H9 (cell line): ENCODE data around the gene TRAPPC8. TPM values are rescaled to one million over a fixed set of nuclear protein-coding genes. Genes with fewer than 3 reads are reported as not detected.

Experiments
- DNase-seq: peaks from one replicate; pipeline ENCODE4 v3.0.0-alpha.2; 2017
- H2AFZ ChIP-seq: one replicate; pipeline ENCODE4 v1.6.1; 2013; ENCODE audit warnings: mild to moderate bottlenecking, low read length, control low read depth, moderate library complexity
- H2AK5ac ChIP-seq: 2 replicates; pipeline ENCODE4 v1.6.1; 2013; ENCODE audit warnings: low read length, control low read depth, mixed read lengths; ENCODE audit not compliant: insufficient read length
- H2BK120ac ChIP-seq: one replicate; pipeline ENCODE4 v1.6.1; 2013; ENCODE audit warnings: low read depth, mild to moderate bottlenecking, low read length, control low read depth, inconsistent platforms; ENCODE audit not compliant: poor library complexity, severe bottlenecking
- H2BK12ac ChIP-seq: 2 replicates; pipeline ENCODE4 v1.6.1; 2013; ENCODE audit warnings: low read length, control low read depth, mixed read lengths, low read depth; ENCODE audit not compliant: insufficient read length
- H2BK15ac ChIP-seq: 2 replicates; pipeline ENCODE4 v1.6.1; 2013; ENCODE audit warnings: low read depth, low read length, control low read depth
- H2BK20ac ChIP-seq: one replicate; pipeline ENCODE4 v1.6.1; 2013; ENCODE audit warnings: low read depth, mild to moderate bottlenecking, low read length, control low read depth, inconsistent platforms; ENCODE audit not compliant: poor library complexity, severe bottlenecking
- H2BK5ac ChIP-seq: 2 replicates; pipeline ENCODE4 v1.6.1; 2013; ENCODE audit warnings: low read length, control low read depth, mixed read lengths; ENCODE audit not compliant: insufficient read length
- H3K14ac ChIP-seq: 2 replicates; pipeline ENCODE4 v1.6.1; 2013; ENCODE audit warnings: low read length, control low read depth; ENCODE audit not compliant: insufficient read depth
- H3K18ac ChIP-seq: 2 replicates; pipeline ENCODE4 v1.6.1; 2013; ENCODE audit warnings: low read depth, mild to moderate bottlenecking, mixed read lengths, low read length, control low read depth; ENCODE audit not compliant: insufficient read length
- H3K23ac ChIP-seq: 2 replicates; pipeline ENCODE4 v1.6.1; 2013; ENCODE audit warnings: low read length, control low read depth, mixed read lengths, low read depth; ENCODE audit not compliant: insufficient read length
- H3K23me2 ChIP-seq: 2 replicates; pipeline ENCODE4 v1.6.1; 2013; ENCODE audit warnings: low read depth, mild to moderate bottlenecking, mixed read lengths, low read length, control low read depth; ENCODE audit not compliant: insufficient read length, poor library complexity, severe bottlenecking
- H3K27ac ChIP-seq: 2 replicates; pipeline ENCODE4 v1.5.1; 2013; ENCODE audit warnings: low read length, control low read depth, mixed read lengths, low read depth; ENCODE audit not compliant: insufficient read length
- H3K27me3 ChIP-seq: 2 replicates; pipeline ENCODE4 v1.6.1; 2013; ENCODE audit warnings: low read length, control low read depth, inconsistent platforms; ENCODE audit not compliant: insufficient read depth
- H3K4ac ChIP-seq: 2 replicates; pipeline ENCODE4 v1.6.1; 2013; ENCODE audit warnings: low read depth, mild to moderate bottlenecking, control low read depth, inconsistent platforms, low read length, moderate library complexity
- H3K4me1 ChIP-seq: 2 replicates; pipeline ENCODE4 v1.6.1; 2013; ENCODE audit warnings: low read length, control low read depth, inconsistent platforms; ENCODE audit not compliant: insufficient read depth
- H3K4me2 ChIP-seq: 2 replicates; pipeline ENCODE4 v1.6.1; 2013; ENCODE audit warnings: low read length, control low read depth, mixed read lengths; ENCODE audit not compliant: insufficient read length, insufficient read depth
- H3K56ac ChIP-seq: 2 replicates; pipeline ENCODE4 v1.6.1; 2013; ENCODE audit warnings: low read depth, mild to moderate bottlenecking, mixed read lengths, low read length, control low read depth; ENCODE audit not compliant: insufficient read length
- H3K79me1 ChIP-seq: 2 replicates; pipeline ENCODE4 v1.6.1; 2013; ENCODE audit warnings: low read depth, mild to moderate bottlenecking, moderate library complexity, low read length, control low read depth, inconsistent platforms; ENCODE audit not compliant: insufficient read depth, poor library complexity, severe bottlenecking
- H3K79me2 ChIP-seq: 2 replicates; pipeline ENCODE4 v1.6.1; 2013; ENCODE audit warnings: low read length, control low read depth, inconsistent platforms; ENCODE audit not compliant: insufficient read depth
- H3K9ac ChIP-seq: 2 replicates; pipeline ENCODE4 v1.6.1; 2013; ENCODE audit warnings: low read length, control low read depth, mixed read lengths; ENCODE audit not compliant: insufficient read length; ENCODE audit errors: extremely low read depth
- H3K9me3 ChIP-seq: one replicate; pipeline ENCODE4 v1.6.1; 2013; ENCODE audit warnings: low read depth, low read length, inconsistent platforms; ENCODE audit not compliant: control insufficient read depth
- H3T11ph ChIP-seq: one replicate; pipeline ENCODE4 v1.6.1; 2013; ENCODE audit warnings: mild to moderate bottlenecking, low read length, control low read depth, inconsistent platforms
- H4K20me1 ChIP-seq: one replicate; pipeline ENCODE4 v1.6.1; 2013; ENCODE audit not compliant: control insufficient read depth, insufficient read length, insufficient read depth
- H4K5ac ChIP-seq: 2 replicates; pipeline ENCODE4 v1.6.1; 2013; ENCODE audit warnings: low read depth, mild to moderate bottlenecking, mixed read lengths, low read length, control low read depth; ENCODE audit not compliant: insufficient read length
- H4K8ac ChIP-seq: replicated peaks from 2 replicates; pipeline ENCODE4 v1.6.1; 2013; ENCODE audit warnings: low read length, control low read depth, mixed read lengths, low read depth; ENCODE audit not compliant: insufficient read length
- H4K91ac ChIP-seq: 2 replicates; pipeline ENCODE4 v1.6.1; 2013; ENCODE audit warnings: low read depth, mild to moderate bottlenecking, moderate library complexity, mixed read lengths, low read length, control low read depth; ENCODE audit not compliant: insufficient read length
- H3K27ac Mint-ChIP-seq, 3 experiments: 2 replicates in 2 of 3; 3 replicates in 1 of 3; pipeline ENCODE4 v1.8.0; 2020 to 2021; ENCODE audit warnings: mixed read lengths in 3 of 3, mild to moderate bottlenecking in 1 of 3, moderate library complexity in 1 of 3
- H3K27me3 Mint-ChIP-seq: 2 replicates; pipeline ENCODE4 v1.8.0; 2021; ENCODE audit warnings: low read depth, mild to moderate bottlenecking, moderate library complexity, mixed read lengths
- H3K36me3 Mint-ChIP-seq, 3 experiments: 2 replicates in 2 of 3; 3 replicates in 1 of 3; pipeline ENCODE4 v1.8.0; 2020 to 2021; ENCODE audit warnings: low read depth in 3 of 3, mixed read lengths in 3 of 3; ENCODE audit not compliant: insufficient read depth in 1 of 3
- H3K4me1 Mint-ChIP-seq, 2 experiments: 2 replicates each; pipeline ENCODE4 v1.8.0; 2020; ENCODE audit warnings: mixed read lengths in 2 of 2
- H3K4me3 Mint-ChIP-seq, 2 experiments: 2 replicates in 1 of 2; 3 replicates in 1 of 2; pipeline ENCODE4 v1.8.0; 2020 to 2021; ENCODE audit warnings: mild to moderate bottlenecking in 2 of 2, mixed read lengths in 2 of 2, moderate library complexity in 1 of 2
- H3K9me3 Mint-ChIP-seq, 2 experiments: 2 replicates in 1 of 2; 3 replicates in 1 of 2; pipeline ENCODE4 v1.8.0; 2020; ENCODE audit warnings: mild to moderate bottlenecking in 2 of 2, mixed read lengths in 2 of 2, moderate library complexity in 1 of 2
- CTCF ChIP-seq: fragments of 200-600 bp; sonication (generic); conservative IDR thresholded peaks from 3 replicates; pipeline ENCODE4 v1.8.0; 2021; ENCODE audit warnings: antibody characterized with exemption, mild to moderate bottlenecking
- WGBS: extraction: QIAGEN DNeasy Blood & Tissue Kit; methylation state at CpG from one replicate; pipeline ENCODE4 v1.1.7; 2013; ENCODE audit warnings: missing lambda C conversion rate, low lambda C conversion rate, mixed read lengths; ENCODE audit not compliant: insufficient read length; ENCODE audit errors: extremely low coverage; 5-methylcytosine and 5-hydroxymethylcytosine counted together
- total RNA-seq: library from RNA; stranded (reverse); gene quantifications from 2 replicates; pipeline ENCODE4 v1.2.1, GENCODE V29; 2021

TRAPPC8 gene
- total RNA-seq, 1 experiment from 2014 or later, result 40.4 TPM

- H3T11ph ChIP-seq, result no peak overlapping the region
These were observed 150.9 kb downstream of the TRAPPC8 start for GRCh38 chr18:31791817-31792579.

More at GRCh38 chr18:31791817-31792579, 150.9 kb downstream of the TRAPPC8 start:
- Histone ChIP-seq H2AK5ac (no peak overlapping the region), H3K4me2 (no peak overlapping the region), H4K5ac (no peak overlapping the region), H4K91ac (no peak overlapping the region), H2AFZ (no peak overlapping the region), H2BK5ac (no peak overlapping the region), H4K8ac (no peak overlapping the region), H3K14ac (no peak overlapping the region), H3K79me2 (no peaks in the 10 kb centered on the region), H3K9ac (no peak overlapping the region), H3K56ac (no peak overlapping the region), H2BK15ac (no peak overlapping the region), H3K79me1 (no peaks in the 10 kb centered on the region), H2BK20ac (no peak overlapping the region), H3K4ac (no peak overlapping the region), H3K23me2 (no peaks in the 10 kb centered on the region), H3K27me3 (no peaks in the 10 kb centered on the region), H3K27ac (no peak overlapping the region), H3K18ac (no peak overlapping the region), H3K4me1 (no peaks in the 10 kb centered on the region; the same call in 1 of the 2 replicates), H3K9me3 (no peaks in the 10 kb centered on the region), H2BK120ac (no peak overlapping the region), H4K20me1 (no peaks in the 10 kb centered on the region), H3K23ac (no peak overlapping the region), H2BK12ac (no peak overlapping the region)
- H3K27me3 Mint-ChIP-seq, result no peaks in the 10 kb centered on the region
- no peak for TF ChIP-seq CTCF
- H3K4me1 Mint-ChIP-seq, result peaks cover 0 to 8% of the 10 kb centered on the region in 2 experiments; a peak in 2 of 4 replicates
- no peak for DNase-seq
- WGBS, result no CpG with 5 or more reads among the region's 6 CpGs
- H3K36me3 Mint-ChIP-seq, result no peaks in the 10 kb centered on the region; a peak in 1 of 7 replicates
- H3K27ac Mint-ChIP-seq, result no peak overlapping the region; a peak in 1 of 7 replicates
- H3K4me3 Mint-ChIP-seq, result no peak overlapping the region
- no peaks in the 10 kb centered on the region; a peak in 1 of 5 replicates for H3K9me3 Mint-ChIP-seq
